ENCODE results near the gene GANC.

Gene GANC

GRCh38 chr15:42365921-42366550 is 93.0 kb downstream of the GANC start:
- Histone ChIP-seq H2BK120ac (ENCODE audit: low read depth, low read length) (no peak overlapping the region), H2BK5ac (ENCODE audit: low read length) (no peak overlapping the region), H4K8ac (ENCODE audit: low read depth, low read length) (no peak overlapping the region), H2AFZ (ENCODE audit: low read length) (no peak overlapping the region), H3K79me1 (ENCODE audit: low read depth, low read length) (no peaks in the 10 kb centered on the region), H3K9me3 (replicated peaks in 1 of 2; ENCODE audit: control insufficient read depth in 2 of 2, insufficient read depth in 1 of 2, low read depth in 1 of 2, low read length in 2 of 2) (peaks cover 0 to 4% of the 10 kb centered on the region in 2 donors), H3K36me3 (replicated peaks in 1 of 2; ENCODE audit: control insufficient read depth in 2 of 2, insufficient read depth in 2 of 2, low read length in 2 of 2) (no peaks in the 10 kb centered on the region), H3K23ac (ENCODE audit: low read depth, low read length, poor library complexity) (no peak overlapping the region), H3K27me3 (ENCODE audit: control insufficient read depth in 3 of 3, insufficient read depth in 3 of 3, low read depth in 1 of 3, low read length in 3 of 3) (no peaks in the 10 kb centered on the region), H2BK12ac (ENCODE audit: low read length) (no peak overlapping the region), H3K18ac (ENCODE audit: low read length) (no peak overlapping the region), H3K14ac (ENCODE audit: low read length) (no peak overlapping the region), H2AK5ac (ENCODE audit: low read depth, low read length) (no peak overlapping the region), H3K4me3 (ENCODE audit: low read length in 2 of 2) (no peak overlapping the region), H4K91ac (ENCODE audit: low read depth, low read length, poor library complexity) (no peak overlapping the region), H3K4me1 (ENCODE audit: control insufficient read depth in 2 of 2, insufficient read depth in 1 of 2, low read depth in 1 of 2, low read length in 2 of 2) (no peaks in the 10 kb centered on the region), H3K27ac (replicated peaks; ENCODE audit: low read length) (no peak overlapping the region), H3K9ac (ENCODE audit: low read depth, low read length, poor library complexity) (no peak overlapping the region), H3K4me2 (ENCODE audit: insufficient read depth, low read length, poor library complexity, severe bottlenecking) (no peak overlapping the region), H3K4ac (ENCODE audit: low read length) (no peak overlapping the region), H2BK15ac (ENCODE audit: low read length) (no peak overlapping the region)
- WGBS, 2 donors (ENCODE audit: extremely low coverage in 2 of 2, insufficient read length in 2 of 2, insufficient replicate concordance in 1 of 2) = no CpG with 5 or more reads among the region's 5 CpGs
- DNase-seq (ENCODE audit: low spot score) = no peak

GRCh38 chr15:42367041-42367440 is 94.0 kb downstream of the GANC start:
- no CpG with 5 or more reads among the region's 5 CpGs for WGBS, 2 donors (ENCODE audit: extremely low coverage in 2 of 2, insufficient read length in 2 of 2, insufficient replicate concordance in 1 of 2)
- no peak overlapping the region for H3K9ac ChIP-seq (ENCODE audit: low read depth, low read length, poor library complexity)

GRCh38 chr15:42368096-42368495 is 95.1 kb downstream of the GANC start:
- H3K14ac ChIP-seq (ENCODE audit: low read length) = no peak overlapping the region
- no peaks in the 10 kb centered on the region for H3K4me1 ChIP-seq (ENCODE audit: control insufficient read depth in 2 of 2, insufficient read depth in 1 of 2, low read depth in 1 of 2, low read length in 2 of 2)
- H2BK120ac ChIP-seq (ENCODE audit: low read depth, low read length) = no peak overlapping the region
- no peak overlapping the region for H3K9ac ChIP-seq (ENCODE audit: low read depth, low read length, poor library complexity)
- no peak overlapping the region for H2BK15ac ChIP-seq (ENCODE audit: low read length)
- no peak for DNase-seq (ENCODE audit: low spot score)
- no peak overlapping the region for H2AFZ ChIP-seq (ENCODE audit: low read length)
- WGBS, 2 donors (ENCODE audit: extremely low coverage in 2 of 2, insufficient read length in 2 of 2, insufficient replicate concordance in 1 of 2) = no CpG with 5 or more reads among the region's 3 CpGs
- H2BK12ac ChIP-seq (ENCODE audit: low read length) = no peak overlapping the region
- no peak overlapping the region for H4K91ac ChIP-seq (ENCODE audit: low read depth, low read length, poor library complexity)
- H3K79me1 ChIP-seq (ENCODE audit: low read depth, low read length) = no peaks in the 10 kb centered on the region
- no peak overlapping the region for H2AK5ac ChIP-seq (ENCODE audit: low read depth, low read length)
- H3K27me3 ChIP-seq (ENCODE audit: control insufficient read depth in 3 of 3, insufficient read depth in 3 of 3, low read depth in 1 of 3, low read length in 3 of 3) = no peaks in the 10 kb centered on the region
- H2BK5ac ChIP-seq (ENCODE audit: low read length) = no peak overlapping the region
- H3K27ac ChIP-seq (replicated peaks; ENCODE audit: low read length) = no peak overlapping the region
- H3K4me2 ChIP-seq (ENCODE audit: insufficient read depth, low read length, poor library complexity, severe bottlenecking) = no peak overlapping the region
- H3K4me3 ChIP-seq (ENCODE audit: low read length in 2 of 2) = no peak overlapping the region
- no peak overlapping the region for H3K4ac ChIP-seq (ENCODE audit: low read length)
- H3K9me3 ChIP-seq (replicated peaks in 1 of 2; ENCODE audit: control insufficient read depth in 2 of 2, insufficient read depth in 1 of 2, low read depth in 1 of 2, low read length in 2 of 2) = peaks cover 0 to 5% of the 10 kb centered on the region in 2 donors
- no peaks in the 10 kb centered on the region for H3K36me3 ChIP-seq (replicated peaks in 1 of 2; ENCODE audit: control insufficient read depth in 2 of 2, insufficient read depth in 2 of 2, low read length in 2 of 2)
- H3K18ac ChIP-seq (ENCODE audit: low read length) = no peak overlapping the region
- no peak overlapping the region for H3K23ac ChIP-seq (ENCODE audit: low read depth, low read length, poor library complexity)
- H4K8ac ChIP-seq (ENCODE audit: low read depth, low read length) = no peak overlapping the region

More at GRCh38 chr15:42367041-42367440, 94.0 kb downstream of the GANC start:
- Histone ChIP-seq H3K23ac (ENCODE audit: low read depth, low read length, poor library complexity) (no peak overlapping the region), H3K9me3 (replicated peaks in 1 of 2; ENCODE audit: control insufficient read depth in 2 of 2, insufficient read depth in 1 of 2, low read depth in 1 of 2, low read length in 2 of 2) (peaks cover 0 to 5% of the 10 kb centered on the region in 2 donors), H2AFZ (ENCODE audit: low read length) (no peak overlapping the region), H3K27ac (replicated peaks; ENCODE audit: low read length) (no peak overlapping the region), H3K18ac (ENCODE audit: low read length) (no peak overlapping the region), H3K36me3 (replicated peaks in 1 of 2; ENCODE audit: control insufficient read depth in 2 of 2, insufficient read depth in 2 of 2, low read length in 2 of 2) (no peaks in the 10 kb centered on the region), H3K4me1 (ENCODE audit: control insufficient read depth in 2 of 2, insufficient read depth in 1 of 2, low read depth in 1 of 2, low read length in 2 of 2) (no peaks in the 10 kb centered on the region), H2BK15ac (ENCODE audit: low read length) (no peak overlapping the region), H2BK5ac (ENCODE audit: low read length) (no peak overlapping the region), H3K4me3 (ENCODE audit: low read length in 2 of 2) (no peak overlapping the region), H4K91ac (ENCODE audit: low read depth, low read length, poor library complexity) (no peak overlapping the region), H3K4me2 (ENCODE audit: insufficient read depth, low read length, poor library complexity, severe bottlenecking) (no peak overlapping the region), H3K27me3 (ENCODE audit: control insufficient read depth in 3 of 3, insufficient read depth in 3 of 3, low read depth in 1 of 3, low read length in 3 of 3) (no peaks in the 10 kb centered on the region), H2BK120ac (ENCODE audit: low read depth, low read length) (no peak overlapping the region), H3K4ac (ENCODE audit: low read length) (no peak overlapping the region), H4K8ac (ENCODE audit: low read depth, low read length) (no peak overlapping the region), H3K14ac (ENCODE audit: low read length) (no peak overlapping the region), H3K79me1 (ENCODE audit: low read depth, low read length) (no peaks in the 10 kb centered on the region), H2AK5ac (ENCODE audit: low read depth, low read length) (no peak overlapping the region), H2BK12ac (ENCODE audit: low read length) (no peak overlapping the region)
- no peak for DNase-seq (ENCODE audit: low spot score)

GRCh38 chr15:42371096-42371495 is 98.1 kb downstream of the GANC start:
- Histone ChIP-seq H2BK12ac (ENCODE audit: low read length) (no peak overlapping the region), H3K27ac (replicated peaks; ENCODE audit: low read length) (no peak overlapping the region), H4K91ac (ENCODE audit: low read depth, low read length, poor library complexity) (no peak overlapping the region), H3K79me1 (ENCODE audit: low read depth, low read length) (no peaks in the 10 kb centered on the region), H3K4me3 (ENCODE audit: low read length in 2 of 2) (no peak overlapping the region), H2AK5ac (ENCODE audit: low read depth, low read length) (no peak overlapping the region), H3K27me3 (ENCODE audit: control insufficient read depth in 3 of 3, insufficient read depth in 3 of 3, low read depth in 1 of 3, low read length in 3 of 3) (no peaks in the 10 kb centered on the region), H3K36me3 (replicated peaks in 1 of 2; ENCODE audit: control insufficient read depth in 2 of 2, insufficient read depth in 2 of 2, low read length in 2 of 2) (no peaks in the 10 kb centered on the region), H2BK15ac (ENCODE audit: low read length) (no peak overlapping the region), H3K18ac (ENCODE audit: low read length) (no peak overlapping the region), H3K9me3 (replicated peaks in 1 of 2; ENCODE audit: control insufficient read depth in 2 of 2, insufficient read depth in 1 of 2, low read depth in 1 of 2, low read length in 2 of 2) (peaks cover 0 to 5% of the 10 kb centered on the region in 2 donors), H3K9ac (ENCODE audit: low read depth, low read length, poor library complexity) (no peak overlapping the region), H2BK5ac (ENCODE audit: low read length) (no peak overlapping the region), H2BK120ac (ENCODE audit: low read depth, low read length) (no peak overlapping the region), H3K4me1 (ENCODE audit: control insufficient read depth in 2 of 2, insufficient read depth in 1 of 2, low read depth in 1 of 2, low read length in 2 of 2) (no peaks in the 10 kb centered on the region), H4K8ac (ENCODE audit: low read depth, low read length) (no peak overlapping the region), H3K4me2 (ENCODE audit: insufficient read depth, low read length, poor library complexity, severe bottlenecking) (no peak overlapping the region), H3K14ac (ENCODE audit: low read length) (no peak overlapping the region), H3K4ac (ENCODE audit: low read length) (no peak overlapping the region), H2AFZ (ENCODE audit: low read length) (no peak overlapping the region), H3K23ac (ENCODE audit: low read depth, low read length, poor library complexity) (no peak overlapping the region)
- no CpG with 5 or more reads among the region's 2 CpGs for WGBS, 2 donors (ENCODE audit: extremely low coverage in 2 of 2, insufficient read length in 2 of 2, insufficient replicate concordance in 1 of 2)
- no peak for DNase-seq (ENCODE audit: low spot score)

Measured in neuronal stem cell (in vitro differentiated cells).